ENCODE data around the gene SUGP2. TPM values are rescaled to one million over a fixed set of nuclear protein-coding genes. Genes with fewer than 3 reads are reported as not detected.

The SUGP2 gene
- polyA plus RNA-seq, 3 donors: 7.6 to 143 (median 8.2) TPM

DNA sequence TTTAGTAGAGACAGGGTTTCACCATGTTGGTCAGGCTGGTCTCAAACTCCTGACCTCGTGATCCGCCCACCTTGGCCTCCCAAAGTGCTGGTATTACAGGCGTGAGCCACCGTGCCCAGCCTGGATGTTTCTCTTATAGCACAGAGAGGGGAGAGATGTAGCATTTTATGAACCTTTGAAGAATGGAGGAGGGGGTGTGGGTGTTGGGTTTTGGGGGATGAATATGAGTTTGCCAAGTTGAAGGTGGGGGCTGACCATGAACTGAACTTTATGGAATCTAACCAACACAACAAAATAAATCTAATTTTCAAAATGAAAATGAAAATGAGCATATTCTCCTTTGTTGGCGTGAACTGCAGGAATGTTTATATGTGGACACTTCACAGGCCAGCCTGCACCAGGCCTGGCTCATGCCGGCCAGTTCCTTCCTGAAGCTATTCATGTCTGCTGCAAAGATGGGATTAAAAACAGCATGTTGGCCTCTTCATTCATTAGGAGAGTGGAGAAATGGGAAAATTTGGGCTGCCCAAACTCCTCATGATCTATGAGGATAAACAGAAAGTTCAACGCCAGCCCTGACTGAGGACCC lies 52.8 kb downstream of the SUGP2 start:
- Histone ChIP-seq H3K9me3 (replicated peaks in 1 of 2; ENCODE audit: control insufficient read depth in 1 of 2, insufficient read depth in 1 of 2, low read length in 2 of 2) (no peaks in the 10 kb centered on the region), H3K4me2 (replicated peaks; ENCODE audit: extremely low read depth, low read length, poor library complexity, severe bottlenecking) (no peak overlapping the region), H3K27me3 (ENCODE audit: control insufficient read depth in 2 of 2, insufficient read depth in 2 of 2, low read length in 2 of 2) (no peaks in the 10 kb centered on the region), H2AFZ (ENCODE audit: insufficient read depth, low read depth, low read length, poor library complexity, severe bottlenecking) (no peak overlapping the region), H3K4me1 (ENCODE audit: control insufficient read depth in 1 of 2, insufficient read depth in 2 of 2, low read length in 2 of 2) (peaks cover 35 to 37% of the 10 kb centered on the region in 2 donors), H4K20me1 (ENCODE audit: insufficient read depth, low read length) (no peaks in the 10 kb centered on the region), H3K27ac (ENCODE audit: low read depth in 1 of 2, low read length in 2 of 2) (no peak overlapping the region), H3K4me3 (replicated peaks in 1 of 3; ENCODE audit: low read depth in 2 of 3, low read length in 3 of 3) (no peak overlapping the region), H3K9ac (ENCODE audit: insufficient read depth, low read length, poor library complexity, severe bottlenecking) (no peak overlapping the region), H3K79me2 (ENCODE audit: insufficient read depth, low read length) (no peaks in the 10 kb centered on the region), H3K36me3 (replicated peaks in 1 of 2; ENCODE audit: control insufficient read depth in 1 of 2, insufficient read depth in 2 of 2, low read length in 2 of 2) (no peaks in the 10 kb centered on the region)
- Mint-ChIP-seq H3K27me3 (ENCODE audit: low read depth in 3 of 3) (peaks cover 0 to 2% (median 0%) of the 10 kb centered on the region in 3 donors), H3K27ac (peak overlapping the region in 1 of 7 donors; percentile 6), H3K9me3 (peaks cover 0 to 4% (median 0%) of the 10 kb centered on the region in 7 donors), H3K4me3 (no peak overlapping the region), H3K4me1 (peaks cover 35% of the 10 kb centered on the region), H3K36me3 (no peaks in the 10 kb centered on the region)
- TF ChIP-seq, protein P1, sequence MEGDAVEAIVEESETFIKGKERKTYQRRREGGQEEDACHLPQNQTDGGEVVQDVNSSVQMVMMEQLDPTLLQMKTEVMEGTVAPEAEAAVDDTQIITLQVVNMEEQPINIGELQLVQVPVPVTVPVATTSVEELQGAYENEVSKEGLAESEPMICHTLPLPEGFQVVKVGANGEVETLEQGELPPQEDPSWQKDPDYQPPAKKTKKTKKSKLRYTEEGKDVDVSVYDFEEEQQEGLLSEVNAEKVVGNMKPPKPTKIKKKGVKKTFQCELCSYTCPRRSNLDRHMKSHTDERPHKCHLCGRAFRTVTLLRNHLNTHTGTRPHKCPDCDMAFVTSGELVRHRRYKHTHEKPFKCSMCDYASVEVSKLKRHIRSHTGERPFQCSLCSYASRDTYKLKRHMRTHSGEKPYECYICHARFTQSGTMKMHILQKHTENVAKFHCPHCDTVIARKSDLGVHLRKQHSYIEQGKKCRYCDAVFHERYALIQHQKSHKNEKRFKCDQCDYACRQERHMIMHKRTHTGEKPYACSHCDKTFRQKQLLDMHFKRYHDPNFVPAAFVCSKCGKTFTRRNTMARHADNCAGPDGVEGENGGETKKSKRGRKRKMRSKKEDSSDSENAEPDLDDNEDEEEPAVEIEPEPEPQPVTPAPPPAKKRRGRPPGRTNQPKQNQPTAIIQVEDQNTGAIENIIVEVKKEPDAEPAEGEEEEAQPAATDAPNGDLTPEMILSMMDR (IDR thresholded peaks at IDR 0.05): no peak
- DNase-seq: no peak
- 81% methylated on average over 6 of the region's 7 CpGs for WGBS (ENCODE audit: insufficient coverage)
- intact Hi-C loops (cut with micrococcal nuclease): no loop called here

DNA sequence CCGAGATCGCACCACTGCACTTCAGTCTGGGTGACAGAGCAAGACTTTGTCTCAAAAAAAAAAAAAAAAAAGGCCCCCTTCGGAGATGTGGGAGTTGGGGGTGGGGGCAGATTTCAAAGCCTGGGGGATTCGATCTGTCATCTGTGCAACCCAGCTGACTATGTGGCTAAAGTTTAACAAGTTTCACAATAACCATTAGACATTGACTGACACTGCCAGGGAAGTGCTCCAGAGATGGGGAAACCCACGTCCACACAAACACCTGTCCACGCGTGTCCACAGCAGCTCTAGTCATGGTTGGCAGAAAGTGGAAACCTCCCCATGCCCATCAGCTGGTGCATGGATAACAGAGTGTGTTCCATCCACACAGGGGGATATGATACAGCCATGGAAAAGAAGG lies 54.7 kb downstream of the SUGP2 start:
- Histone ChIP-seq H3K9me3 (replicated peaks in 1 of 2; ENCODE audit: control insufficient read depth in 1 of 2, insufficient read depth in 1 of 2, low read length in 2 of 2) (no peaks in the 10 kb centered on the region), H3K79me2 (ENCODE audit: insufficient read depth, low read length) (no peaks in the 10 kb centered on the region), H3K4me3 (replicated peaks in 1 of 3; ENCODE audit: low read depth in 2 of 3, low read length in 3 of 3) (no peak overlapping the region), H3K9ac (ENCODE audit: insufficient read depth, low read length, poor library complexity, severe bottlenecking) (no peak overlapping the region), H2AFZ (ENCODE audit: insufficient read depth, low read depth, low read length, poor library complexity, severe bottlenecking) (no peak overlapping the region), H3K27me3 (ENCODE audit: control insufficient read depth in 2 of 2, insufficient read depth in 2 of 2, low read length in 2 of 2) (no peaks in the 10 kb centered on the region), H3K27ac (ENCODE audit: low read depth in 1 of 2, low read length in 2 of 2) (no peak overlapping the region), H3K4me2 (replicated peaks; ENCODE audit: extremely low read depth, low read length, poor library complexity, severe bottlenecking) (no peak overlapping the region), H3K36me3 (replicated peaks in 1 of 2; ENCODE audit: control insufficient read depth in 1 of 2, insufficient read depth in 2 of 2, low read length in 2 of 2) (no peaks in the 10 kb centered on the region), H3K4me1 (ENCODE audit: control insufficient read depth in 1 of 2, insufficient read depth in 2 of 2, low read length in 2 of 2) (peaks cover 34 to 37% of the 10 kb centered on the region in 2 donors), H4K20me1 (ENCODE audit: insufficient read depth, low read length) (no peaks in the 10 kb centered on the region)
- H3K27me3 Mint-ChIP-seq (ENCODE audit: low read depth in 3 of 3): peaks cover 0 to 2% (median 0%) of the 10 kb centered on the region in 3 donors
- DNase-seq: peak in 2 of 3 donors; percentile 17 to 31
- 83% methylated on average over 2 of the region's 7 CpGs for WGBS (ENCODE audit: insufficient coverage)
- peaks cover 27% of the 10 kb centered on the region for H3K4me1 Mint-ChIP-seq
- TF ChIP-seq, protein P1 (IDR thresholded peaks at IDR 0.05): no peak
- H3K36me3 Mint-ChIP-seq: no peaks in the 10 kb centered on the region
- peak overlapping the region in 1 of 7 donors; percentile 19 for H3K27ac Mint-ChIP-seq
- intact Hi-C loops (cut with micrococcal nuclease): no loop called here
- H3K9me3 Mint-ChIP-seq: peaks cover 0 to 4% (median 0%) of the 10 kb centered on the region in 7 donors
- no peak overlapping the region for H3K4me3 Mint-ChIP-seq
